ENCODE measurements around the gene MYO18B. TPM values are rescaled to one million over a fixed set of nuclear protein-coding genes. Genes with fewer than 3 reads are reported as not detected.
"Not testable (repeated sequence)": the region's sequence is repeated elsewhere in the genome, so short reads cannot be mapped to it uniquely, and the experiment has no call there.

MYO18B gene
- total RNA-seq, 1 donor from 2014 or later: 0.07 TPM

GRCh38 chr22:25979968-25980367, 238.0 kb downstream of the MYO18B start:
- DNase-seq (ENCODE audit: low read depth) (no peak), FAIRE-seq (no peak)
- Mint-ChIP-seq H3K27me3 (ENCODE audit: low read depth, unreplicated experiment) (peaks cover 36% of the 10 kb centered on the region), H3K4me3 (ENCODE audit: unreplicated experiment) (no peak overlapping the region), H3K36me3 (ENCODE audit: low read depth, unreplicated experiment) (peaks cover 2% of the 10 kb centered on the region), H3K27ac (ENCODE audit: unreplicated experiment) (no peak overlapping the region), H3K9me3 (ENCODE audit: unreplicated experiment) (peaks cover 6% of the 10 kb centered on the region), H3K4me1 (ENCODE audit: low read depth, unreplicated experiment) (no peaks in the 10 kb centered on the region)
- H3K9me3 ChIP-seq (ENCODE audit: insufficient read depth, low read depth, low read length): no peaks in the 10 kb centered on the region
- no peaks in the 10 kb centered on the region for H4K20me1 ChIP-seq (ENCODE audit: insufficient read depth, low read length)
- H3K9ac ChIP-seq (ENCODE audit: low read length): no peak overlapping the region
- no peaks in the 10 kb centered on the region for H3K36me3 ChIP-seq (ENCODE audit: insufficient read depth, low read length)
- no peaks in the 10 kb centered on the region for H3K79me2 ChIP-seq (ENCODE audit: insufficient read depth, low read length)
- no peaks in the 10 kb centered on the region for H3K4me1 ChIP-seq (ENCODE audit: insufficient read depth, low read length)
- no peaks in the 10 kb centered on the region for H3K27me3 ChIP-seq (ENCODE audit: insufficient read depth, low read length)
- no peak overlapping the region for H3K27ac ChIP-seq (ENCODE audit: low read depth, low read length)
- H2AFZ ChIP-seq (ENCODE audit: low read depth, low read length): no peak overlapping the region
- TF ChIP-seq EZH2 (IDR thresholded peaks at IDR 0.05; ENCODE audit: insufficient read depth, low read length): no peak
- TF ChIP-seq CTCF (IDR thresholded peaks at IDR 0.05; ENCODE audit: insufficient read depth, low read depth, low read length): no peak
- no peak overlapping the region for H3K4me2 ChIP-seq (ENCODE audit: low read length)
- H3K4me3 ChIP-seq (ENCODE audit: insufficient read depth, low read depth, low read length): no peak overlapping the region

GRCh38 chr22:25984911-25985310, 242.9 kb downstream of the MYO18B start:
- not testable (repeated sequence) for H4K20me1 ChIP-seq (ENCODE audit: insufficient read depth, low read length); H3K79me2 ChIP-seq (ENCODE audit: insufficient read depth, low read length); H3K36me3 Mint-ChIP-seq (ENCODE audit: low read depth, unreplicated experiment); H3K4me3 ChIP-seq (ENCODE audit: insufficient read depth, low read depth, low read length); H2AFZ ChIP-seq (ENCODE audit: low read depth, low read length); H3K9ac ChIP-seq (ENCODE audit: low read length); H3K9me3 Mint-ChIP-seq (ENCODE audit: unreplicated experiment); H3K27me3 ChIP-seq (ENCODE audit: insufficient read depth, low read length); H3K4me3 Mint-ChIP-seq (ENCODE audit: unreplicated experiment); H3K4me2 ChIP-seq (ENCODE audit: low read length); H3K4me1 Mint-ChIP-seq (ENCODE audit: low read depth, unreplicated experiment); H3K4me1 ChIP-seq (ENCODE audit: insufficient read depth, low read length); H3K36me3 ChIP-seq (ENCODE audit: insufficient read depth, low read length); H3K27ac Mint-ChIP-seq (ENCODE audit: unreplicated experiment); FAIRE-seq; H3K9me3 ChIP-seq (ENCODE audit: insufficient read depth, low read depth, low read length); DNase-seq (ENCODE audit: low read depth); H3K27ac ChIP-seq (ENCODE audit: low read depth, low read length)
- H3K27me3 Mint-ChIP-seq (ENCODE audit: low read depth, unreplicated experiment): peaks cover 31% of the 10 kb centered on the region

GRCh38 chr22:25987948-25988347, 246.0 kb downstream of the MYO18B start:
- H3K9me3 ChIP-seq (ENCODE audit: insufficient read depth, low read depth, low read length): no peaks in the 10 kb centered on the region
- no peaks in the 10 kb centered on the region for H4K20me1 ChIP-seq (ENCODE audit: insufficient read depth, low read length)
- no peak overlapping the region for H3K4me3 Mint-ChIP-seq (ENCODE audit: unreplicated experiment)
- no peaks in the 10 kb centered on the region for H3K36me3 Mint-ChIP-seq (ENCODE audit: low read depth, unreplicated experiment)
- H3K79me2 ChIP-seq (ENCODE audit: insufficient read depth, low read length): no peaks in the 10 kb centered on the region
- peaks cover 31% of the 10 kb centered on the region for H3K27me3 Mint-ChIP-seq (ENCODE audit: low read depth, unreplicated experiment)
- H3K4me1 ChIP-seq (ENCODE audit: insufficient read depth, low read length): no peaks in the 10 kb centered on the region
- no peaks in the 10 kb centered on the region for H3K4me1 Mint-ChIP-seq (ENCODE audit: low read depth, unreplicated experiment)
- FAIRE-seq (no peak), DNase-seq (ENCODE audit: low read depth) (no peak)
- H3K36me3 ChIP-seq (ENCODE audit: insufficient read depth, low read length): no peaks in the 10 kb centered on the region
- TF ChIP-seq CTCF (IDR thresholded peaks at IDR 0.05; ENCODE audit: insufficient read depth, low read depth, low read length) (no peak), EZH2 (IDR thresholded peaks at IDR 0.05; ENCODE audit: insufficient read depth, low read length) (no peak)
- H3K4me3 ChIP-seq (ENCODE audit: insufficient read depth, low read depth, low read length): no peak overlapping the region
- no peak overlapping the region for H3K9ac ChIP-seq (ENCODE audit: low read length)
- H3K9me3 Mint-ChIP-seq (ENCODE audit: unreplicated experiment): no peaks in the 10 kb centered on the region
- H2AFZ ChIP-seq (ENCODE audit: low read depth, low read length): no peak overlapping the region
- H3K27me3 ChIP-seq (ENCODE audit: insufficient read depth, low read length): no peaks in the 10 kb centered on the region
- no peak overlapping the region for H3K4me2 ChIP-seq (ENCODE audit: low read length)
- H3K27ac ChIP-seq (ENCODE audit: low read depth, low read length): no peak overlapping the region
- H3K27ac Mint-ChIP-seq (ENCODE audit: unreplicated experiment): no peak overlapping the region

All from astrocyte (in vitro differentiated cells and primary cell).